Fibroblast of pulmonary artery (primary cell): ENCODE data around the gene PURA.

Experiments
- DNase-seq: peaks from one replicate; pipeline ENCODE4 v3.0.0-alpha.2; 2010; ENCODE audit warnings: low read depth
- H3K4me3 ChIP-seq: replicated peaks from 2 replicates; pipeline ENCODE4 v1.5.1; 2011; ENCODE audit warnings: low read depth, mild to moderate bottlenecking, control low read depth, low read length, moderate library complexity
- TF ChIP-seq, protein P1 (sequence below): IDR thresholded peaks from 2 replicates; pipeline ENCODE4 v1.5.1; 2011; ENCODE audit warnings: mild to moderate bottlenecking, control low read depth, low read length, inconsistent platforms; ENCODE audit errors: missing control alignments

The PURA gene

DNA sequence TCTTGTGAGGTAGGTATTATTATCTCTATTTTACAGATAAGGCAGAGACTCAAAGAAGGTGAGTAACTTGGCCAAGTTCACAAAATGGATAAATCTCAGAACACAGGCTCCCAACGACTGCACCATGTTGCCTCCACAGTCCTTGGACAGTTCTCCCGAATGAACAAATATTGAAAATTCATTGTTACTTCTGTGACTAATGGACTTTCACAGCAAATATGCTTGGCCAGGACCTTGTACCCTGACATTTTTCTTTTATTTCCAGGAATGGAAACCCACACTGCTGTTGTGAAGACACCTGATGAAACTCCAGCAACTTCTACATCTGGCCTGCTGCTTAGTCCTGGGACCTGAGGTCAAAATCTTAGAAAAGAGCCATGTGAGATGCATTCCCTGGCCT, 58.6 kb downstream of the PURA start:
- H3K4me3 ChIP-seq, result no peak overlapping the region
- no peak for DNase-seq
- TF ChIP-seq, protein P1, sequence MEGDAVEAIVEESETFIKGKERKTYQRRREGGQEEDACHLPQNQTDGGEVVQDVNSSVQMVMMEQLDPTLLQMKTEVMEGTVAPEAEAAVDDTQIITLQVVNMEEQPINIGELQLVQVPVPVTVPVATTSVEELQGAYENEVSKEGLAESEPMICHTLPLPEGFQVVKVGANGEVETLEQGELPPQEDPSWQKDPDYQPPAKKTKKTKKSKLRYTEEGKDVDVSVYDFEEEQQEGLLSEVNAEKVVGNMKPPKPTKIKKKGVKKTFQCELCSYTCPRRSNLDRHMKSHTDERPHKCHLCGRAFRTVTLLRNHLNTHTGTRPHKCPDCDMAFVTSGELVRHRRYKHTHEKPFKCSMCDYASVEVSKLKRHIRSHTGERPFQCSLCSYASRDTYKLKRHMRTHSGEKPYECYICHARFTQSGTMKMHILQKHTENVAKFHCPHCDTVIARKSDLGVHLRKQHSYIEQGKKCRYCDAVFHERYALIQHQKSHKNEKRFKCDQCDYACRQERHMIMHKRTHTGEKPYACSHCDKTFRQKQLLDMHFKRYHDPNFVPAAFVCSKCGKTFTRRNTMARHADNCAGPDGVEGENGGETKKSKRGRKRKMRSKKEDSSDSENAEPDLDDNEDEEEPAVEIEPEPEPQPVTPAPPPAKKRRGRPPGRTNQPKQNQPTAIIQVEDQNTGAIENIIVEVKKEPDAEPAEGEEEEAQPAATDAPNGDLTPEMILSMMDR, result no peak

DNA sequence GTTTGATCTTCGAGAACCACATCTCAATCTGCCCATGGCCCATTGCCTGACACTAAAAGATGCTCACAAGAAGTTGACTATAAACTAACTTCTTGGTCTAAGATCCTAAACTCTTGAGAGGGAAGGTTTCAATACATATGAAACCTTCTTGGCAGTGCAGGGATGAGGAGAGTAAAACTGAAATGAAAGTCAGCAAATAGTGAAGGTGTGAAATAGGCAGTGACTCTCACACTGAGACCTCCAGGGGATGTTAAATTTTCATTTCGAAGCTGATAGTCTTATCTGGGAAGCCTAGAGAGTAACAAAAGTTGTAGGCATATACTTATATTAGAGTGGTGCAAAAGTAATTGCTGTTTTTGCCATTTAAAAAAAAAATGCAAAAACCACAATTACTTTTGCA, 60.1 kb downstream of the PURA start:
- DNase-seq, result no peak
- TF ChIP-seq, protein P1, result no peak
- no peak overlapping the region for H3K4me3 ChIP-seq

DNA sequence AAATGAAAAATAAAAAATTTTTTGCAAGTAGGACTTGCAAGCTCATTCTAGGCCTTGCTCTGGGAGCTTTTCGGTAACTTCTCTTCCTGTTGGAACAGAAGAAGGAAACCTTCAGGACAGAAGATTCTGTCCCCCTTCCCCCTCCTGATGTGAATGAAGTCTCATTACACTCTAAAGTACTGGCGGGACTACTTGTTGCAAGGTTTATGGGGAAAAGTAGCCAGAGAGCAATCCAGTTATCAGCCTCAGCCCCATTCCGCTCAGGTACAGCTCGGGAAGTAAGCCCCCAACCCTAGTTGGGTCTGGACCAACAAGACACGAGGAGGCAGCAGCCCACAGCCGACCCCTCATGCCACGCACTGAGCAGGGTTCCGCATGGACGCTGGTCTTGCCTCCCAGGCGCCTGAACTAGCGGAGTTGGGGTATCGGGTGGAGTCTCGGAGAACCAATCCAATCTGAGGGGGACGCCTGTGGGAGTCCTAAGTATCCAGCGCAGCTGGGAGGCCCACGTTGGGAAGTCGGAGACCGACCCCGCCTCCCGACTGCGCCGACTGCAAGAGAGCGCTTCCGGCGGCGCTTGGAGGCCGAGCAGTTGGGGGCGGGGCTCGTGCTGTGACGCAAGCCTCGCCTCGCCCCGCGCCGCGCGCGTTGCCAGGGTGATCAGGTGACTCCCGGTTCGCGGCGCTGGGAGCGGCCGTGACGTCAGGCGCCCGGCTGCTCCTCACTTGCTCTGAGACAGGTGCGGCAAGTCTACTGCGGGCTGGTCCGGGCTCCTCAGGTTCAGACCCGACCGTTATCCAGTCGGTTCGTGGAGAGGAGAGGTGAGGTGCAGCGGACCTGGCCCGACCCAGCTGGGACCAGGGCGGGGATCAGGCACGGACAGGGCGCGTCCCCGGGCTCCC, 60.8 kb downstream of the PURA start, which contains the start of gene CYSTM1:
CYSTM1 (plus strand) TSS at position 724 of the 902 bp plus-strand sequence. CDS start 19,278 bp downstream, outside the sequence.
- H3K4me3 ChIP-seq, result peak within 1 kb of the TSS; percentile 87
- TF ChIP-seq, protein P1, result no peak
- DNase-seq, result peak; percentile 96
